Measurements from ENCODE around the gene GFOD1. TPM values are rescaled to one million over a fixed set of nuclear protein-coding genes. Genes with fewer than 3 reads are reported as not detected.
"Not testable (repeated sequence)": the region's sequence is repeated elsewhere in the genome, so short reads cannot be mapped to it uniquely, and the experiment has no call there.

The GFOD1 gene
- total RNA-seq, 1 donor from 2014 or later, result 10.2 TPM

DNA sequence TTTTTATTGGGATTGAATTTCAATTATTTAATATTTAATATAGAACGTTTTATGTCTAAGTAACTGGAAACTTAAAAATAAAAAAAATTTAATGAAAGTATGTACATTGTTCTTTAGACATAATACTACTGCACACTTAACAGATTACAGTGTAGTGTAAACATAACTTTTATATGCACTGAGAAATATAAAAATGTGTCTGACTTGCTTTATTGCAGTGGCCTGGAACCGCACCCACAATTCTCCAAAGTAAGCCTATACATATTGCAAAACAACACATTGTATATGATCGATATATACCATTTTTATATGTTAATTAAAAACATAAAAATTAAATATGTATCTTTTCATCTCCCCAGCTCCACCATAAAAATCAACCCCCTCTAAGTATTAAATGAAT is 42.8 kb downstream of the GFOD1 start:
- no peak for DNase-seq
- Mint-ChIP-seq H3K27ac (no peak overlapping the region), H3K4me3 (no peak overlapping the region), H3K36me3 (ENCODE audit: low read depth) (peaks cover 3% of the 10 kb centered on the region), H3K4me1 (peaks cover 23% of the 10 kb centered on the region), H3K9me3 (no peaks in the 10 kb centered on the region), H3K27me3 (no peaks in the 10 kb centered on the region)
- intact Hi-C loops (cut with micrococcal nuclease), result no loop called here

GRCh38 chr6:13443978-13444377 is 43.4 kb downstream of the GFOD1 start:
- intact Hi-C loops (cut with micrococcal nuclease); H3K4me3 Mint-ChIP-seq; H3K27me3 Mint-ChIP-seq; H3K36me3 Mint-ChIP-seq (ENCODE audit: low read depth); H3K27ac Mint-ChIP-seq; DNase-seq; H3K9me3 Mint-ChIP-seq: not testable (repeated sequence)
- H3K4me1 Mint-ChIP-seq, result peaks cover 23% of the 10 kb centered on the region

- H3K9me3 Mint-ChIP-seq, result no peaks in the 10 kb centered on the region
- intact Hi-C loops (cut with micrococcal nuclease), result no loop called here
- H3K4me3 Mint-ChIP-seq, result no peak overlapping the region
- peaks cover 3% of the 10 kb centered on the region for H3K36me3 Mint-ChIP-seq (ENCODE audit: low read depth)
- DNase-seq, result no peak
- H3K4me1 Mint-ChIP-seq, result peaks cover 10% of the 10 kb centered on the region
- H3K27ac Mint-ChIP-seq, result no peak overlapping the region
- H3K27me3 Mint-ChIP-seq, result no peaks in the 10 kb centered on the region
These were observed 45.6 kb downstream of the GFOD1 start for GRCh38 chr6:13441778-13442177.

DNA sequence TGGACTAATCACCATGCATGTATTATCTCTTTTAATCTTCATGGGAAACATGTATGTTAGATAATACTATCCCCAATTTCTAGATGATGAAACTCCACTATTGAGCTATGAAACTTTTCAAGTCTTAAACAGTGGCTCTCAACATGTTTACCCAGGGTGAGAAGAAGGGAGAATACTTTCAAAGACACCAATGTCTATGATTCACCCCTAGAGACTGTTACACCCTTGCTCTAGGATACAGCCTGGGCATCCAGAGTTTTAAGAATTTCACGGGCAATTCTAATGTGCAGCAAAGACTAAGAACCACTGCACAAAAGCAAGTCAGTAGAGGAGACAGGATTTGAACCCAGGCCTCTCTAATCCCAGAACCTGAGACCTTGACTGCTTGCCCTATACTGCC is 47.8 kb downstream of the GFOD1 start:
- Mint-ChIP-seq H3K27ac (no peak overlapping the region), H3K4me1 (peaks cover 20% of the 10 kb centered on the region), H3K9me3 (no peaks in the 10 kb centered on the region), H3K4me3 (no peak overlapping the region), H3K27me3 (no peaks in the 10 kb centered on the region), H3K36me3 (ENCODE audit: low read depth) (peaks cover 9% of the 10 kb centered on the region)
- DNase-seq, result no peak
- intact Hi-C loops (cut with micrococcal nuclease), result no loop called here

- H3K27me3 Mint-ChIP-seq, result no peaks in the 10 kb centered on the region
- no peak overlapping the region for H3K4me3 Mint-ChIP-seq
- peaks cover 28% of the 10 kb centered on the region for H3K4me1 Mint-ChIP-seq
- peaks cover 9% of the 10 kb centered on the region for H3K9me3 Mint-ChIP-seq
- no peak for DNase-seq
- H3K36me3 Mint-ChIP-seq (ENCODE audit: low read depth), result peaks cover 16% of the 10 kb centered on the region
- H3K27ac Mint-ChIP-seq, result no peak overlapping the region
- intact Hi-C loops (cut with micrococcal nuclease), result no loop called here
These were observed 49.3 kb downstream of the GFOD1 start for GRCh38 chr6:13438126-13438525.

- H3K4me3 Mint-ChIP-seq, result no peak overlapping the region
- no peak overlapping the region for H3K27ac Mint-ChIP-seq
- peaks cover 32% of the 10 kb centered on the region for H3K4me1 Mint-ChIP-seq
- no peak for DNase-seq
- peaks cover 18% of the 10 kb centered on the region for H3K36me3 Mint-ChIP-seq (ENCODE audit: low read depth)
- intact Hi-C loops (cut with micrococcal nuclease), result no loop called here
- no peaks in the 10 kb centered on the region for H3K27me3 Mint-ChIP-seq
- peaks cover 9% of the 10 kb centered on the region for H3K9me3 Mint-ChIP-seq
These were observed 50.0 kb downstream of the GFOD1 start for GRCh38 chr6:13437218-13437996.

DNA sequence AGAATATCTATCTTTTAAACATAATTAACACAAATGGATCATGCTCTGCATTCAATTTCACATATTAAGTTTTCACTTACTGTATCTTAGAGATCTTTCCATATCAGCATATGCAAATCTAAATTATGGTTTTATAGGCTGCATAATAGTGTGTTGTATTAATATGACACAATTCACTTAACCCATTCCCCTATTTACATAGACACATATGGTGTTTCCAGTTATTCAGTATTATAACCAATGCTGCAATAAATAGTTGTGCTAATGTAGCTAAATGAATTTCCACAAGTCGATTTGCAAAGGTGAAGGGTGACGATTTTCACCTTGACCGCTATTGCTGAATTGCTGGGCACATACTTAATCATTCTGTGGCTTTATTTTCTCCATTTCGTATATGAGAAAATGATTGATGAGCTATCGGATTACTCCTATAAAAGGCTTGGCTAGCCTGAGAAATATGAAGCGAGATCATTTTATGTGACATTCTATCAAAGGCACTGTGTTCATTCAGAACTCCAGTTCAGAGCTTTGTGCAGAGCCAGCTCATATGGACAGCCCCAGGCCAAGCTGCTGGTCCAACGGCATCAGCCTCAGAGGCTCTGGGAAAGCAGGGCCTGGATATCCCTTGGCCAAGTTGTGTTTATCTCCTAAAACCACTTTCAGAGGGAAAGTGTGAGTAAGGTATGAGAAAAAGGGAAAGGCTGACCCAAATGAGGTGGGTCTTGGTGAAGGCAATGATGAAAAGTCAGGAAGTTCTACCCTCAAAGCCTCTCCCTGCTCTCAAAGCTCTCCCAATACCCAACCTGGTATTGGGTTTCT is 50.8 kb downstream of the GFOD1 start:
- no peak overlapping the region for H3K27ac Mint-ChIP-seq
- H3K27me3 Mint-ChIP-seq, result no peaks in the 10 kb centered on the region
- no peak for DNase-seq
- intact Hi-C loops (cut with micrococcal nuclease), result no loop called here
- peaks cover 9% of the 10 kb centered on the region for H3K9me3 Mint-ChIP-seq
- H3K36me3 Mint-ChIP-seq (ENCODE audit: low read depth), result peaks cover 21% of the 10 kb centered on the region
- H3K4me3 Mint-ChIP-seq, result no peak overlapping the region
- H3K4me1 Mint-ChIP-seq, result peaks cover 38% of the 10 kb centered on the region

- DNase-seq, result no peak
- intact Hi-C loops (cut with micrococcal nuclease), result no loop called here
- peaks cover 21% of the 10 kb centered on the region for H3K36me3 Mint-ChIP-seq (ENCODE audit: low read depth)
- H3K27me3 Mint-ChIP-seq, result no peaks in the 10 kb centered on the region
- peaks cover 46% of the 10 kb centered on the region for H3K4me1 Mint-ChIP-seq
- peak overlapping the region; percentile 51 for H3K4me3 Mint-ChIP-seq
- peaks cover 9% of the 10 kb centered on the region for H3K9me3 Mint-ChIP-seq
- H3K27ac Mint-ChIP-seq, result peak overlapping the region; percentile 54
These were observed 51.7 kb downstream of the GFOD1 start for GRCh38 chr6:13435477-13436246.

- intact Hi-C loops (cut with micrococcal nuclease), result no loop called here
- peaks cover 21% of the 10 kb centered on the region for H3K36me3 Mint-ChIP-seq (ENCODE audit: low read depth)
- H3K4me1 Mint-ChIP-seq, result peaks cover 48% of the 10 kb centered on the region
- no peaks in the 10 kb centered on the region for H3K27me3 Mint-ChIP-seq
- DNase-seq, result no peak
- H3K4me3 Mint-ChIP-seq, result peak overlapping the region; percentile 2
- no peak overlapping the region for H3K27ac Mint-ChIP-seq
- H3K9me3 Mint-ChIP-seq, result peaks cover 9% of the 10 kb centered on the region
These were observed 52.6 kb downstream of the GFOD1 start for GRCh38 chr6:13434777-13435176.

- H3K9me3 Mint-ChIP-seq; DNase-seq; intact Hi-C loops (cut with micrococcal nuclease); H3K27me3 Mint-ChIP-seq: not testable (repeated sequence)
- Mint-ChIP-seq H3K4me3 (peak overlapping the region; percentile 2), H3K27ac (peak overlapping the region; percentile 36), H3K4me1 (peaks cover 52% of the 10 kb centered on the region), H3K36me3 (ENCODE audit: low read depth) (peaks cover 21% of the 10 kb centered on the region)
These were observed 53.1 kb downstream of the GFOD1 start for GRCh38 chr6:13434135-13434775.

- peak overlapping the region; percentile 36 for H3K27ac Mint-ChIP-seq
- intact Hi-C loops (cut with micrococcal nuclease), result no loop called here
- DNase-seq, result no peak
- no peaks in the 10 kb centered on the region for H3K27me3 Mint-ChIP-seq
- peaks cover 9% of the 10 kb centered on the region for H3K9me3 Mint-ChIP-seq
- H3K4me3 Mint-ChIP-seq, result no peak overlapping the region
- peaks cover 57% of the 10 kb centered on the region for H3K4me1 Mint-ChIP-seq
- H3K36me3 Mint-ChIP-seq (ENCODE audit: low read depth), result peaks cover 20% of the 10 kb centered on the region
These were observed 53.7 kb downstream of the GFOD1 start for GRCh38 chr6:13433709-13434121.

DNA sequence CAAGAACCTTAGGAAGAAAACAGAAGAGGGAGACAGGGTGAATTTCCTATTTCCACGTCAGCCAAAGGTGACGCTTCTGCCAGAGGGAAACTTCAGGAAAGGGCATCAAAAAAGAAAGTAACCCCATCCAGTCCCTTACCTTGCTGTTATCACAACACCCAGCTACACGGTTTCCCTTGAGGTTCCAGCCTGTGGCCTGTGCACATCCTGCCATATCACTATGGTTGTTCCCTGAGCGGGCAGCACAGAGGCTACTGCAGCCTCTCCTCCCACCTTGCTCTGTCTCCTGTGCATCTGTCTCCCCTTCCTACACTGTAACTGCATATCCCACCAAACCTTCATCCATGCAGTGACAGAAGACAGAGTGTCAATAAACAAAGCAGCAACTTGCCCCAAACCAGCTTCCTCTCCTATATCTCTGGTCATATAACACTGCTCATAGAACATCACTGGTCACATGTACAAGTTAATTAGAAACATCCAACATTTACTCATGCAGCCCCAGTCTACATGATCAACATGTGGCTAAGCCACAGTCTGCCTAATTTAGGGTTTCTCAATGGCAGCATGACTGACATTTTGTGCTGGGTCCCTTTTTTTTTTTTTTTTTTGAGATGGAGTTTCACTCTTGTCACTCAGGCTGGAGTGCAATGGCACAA is 54.7 kb downstream of the GFOD1 start:
- Mint-ChIP-seq H3K27ac (peak overlapping the region; percentile 79), H3K4me3 (peak overlapping the region; percentile 6), H3K9me3 (peaks cover 9% of the 10 kb centered on the region), H3K27me3 (no peaks in the 10 kb centered on the region), H3K36me3 (ENCODE audit: low read depth) (peaks cover 19% of the 10 kb centered on the region), H3K4me1 (peaks cover 68% of the 10 kb centered on the region)
- peak; percentile 68 for DNase-seq
- intact Hi-C loops (cut with micrococcal nuclease), result loop anchor here (1.0 kb wide), 2 partner anchors 22 to 76 kb away; no protein-coding TSS in a partner anchor
